GM23248 (cell line): ENCODE results near the gene GRIA1.

Experiments used
- EZH2 ChIP-seq: fragments of 200-600 bp; sonication (generic); IDR thresholded peaks from 2 replicates; pipeline ENCODE4 v1.6.1; 2018; ENCODE audit warnings: antibody characterized with exemption, mild to moderate bottlenecking; ENCODE audit not compliant: insufficient read depth, poor library complexity, severe bottlenecking
- EZH2phosphoT487 ChIP-seq: fragments of 200-600 bp; sonication (generic); IDR thresholded peaks from 2 replicates; pipeline ENCODE4 v1.6.1; 2018; ENCODE audit warnings: antibody characterized with exemption, moderate library complexity, mild to moderate bottlenecking, low read depth; ENCODE audit not compliant: insufficient read depth

DNA sequence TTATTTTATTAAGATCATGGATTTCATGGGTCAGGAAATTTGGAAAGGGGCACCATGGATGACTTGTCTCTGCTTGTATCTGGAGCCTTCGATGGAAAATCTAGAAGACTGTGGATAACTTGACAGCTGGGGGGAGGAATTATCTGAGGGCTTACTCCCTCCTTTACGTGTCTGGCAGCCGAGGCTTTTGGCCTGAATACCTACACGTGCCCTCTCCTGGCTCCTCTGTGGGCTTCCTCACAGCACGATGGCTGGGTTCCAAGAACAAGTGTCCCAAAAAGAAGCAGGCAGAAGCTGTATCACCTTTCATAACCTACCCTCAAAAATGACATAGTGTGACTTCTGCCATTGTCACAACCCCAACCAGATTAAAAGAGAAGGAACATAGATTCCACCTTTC lies 228.9 kb downstream of the GRIA1 start:
- no peak for TF ChIP-seq EZH2
- TF ChIP-seq EZH2phosphoT487 = no peak
